Measurements from ENCODE around the gene HDAC4.

HDAC4 gene

GRCh38 chr2:239061824-239062570, 338.8 kb downstream of the HDAC4 start:
- H3K27me3 ChIP-seq (ENCODE audit: control insufficient read depth, insufficient read depth, low read length, poor library complexity, severe bottlenecking): no peaks in the 10 kb centered on the region
- no peak overlapping the region for H3K27ac ChIP-seq (ENCODE audit: insufficient read depth, low read depth, low read length, poor library complexity, severe bottlenecking)
- peaks cover 3% of the 10 kb centered on the region for H3K4me1 ChIP-seq (ENCODE audit: control insufficient read depth, insufficient read depth, low read length)
- peaks cover 5% of the 10 kb centered on the region for H3K36me3 ChIP-seq (ENCODE audit: control insufficient read depth, insufficient read depth, low read length)
- no peak overlapping the region for H3K4me3 ChIP-seq (ENCODE audit: insufficient read depth, low read depth, low read length)
- H3K9me3 ChIP-seq (ENCODE audit: control insufficient read depth, low read length): no peaks in the 10 kb centered on the region
- 94 to 95% methylated on average over 30 of the region's 30 CpGs for WGBS, 2 experiments

- Histone ChIP-seq H3K36me3 (ENCODE audit: control insufficient read depth, insufficient read depth, low read length) (no peaks in the 10 kb centered on the region), H3K4me1 (ENCODE audit: control insufficient read depth, insufficient read depth, low read length) (peaks cover 3% of the 10 kb centered on the region), H3K27ac (ENCODE audit: insufficient read depth, low read depth, low read length, poor library complexity, severe bottlenecking) (no peak overlapping the region), H3K4me3 (ENCODE audit: insufficient read depth, low read depth, low read length) (no peak overlapping the region), H3K27me3 (ENCODE audit: control insufficient read depth, insufficient read depth, low read length, poor library complexity, severe bottlenecking) (no peaks in the 10 kb centered on the region), H3K9me3 (ENCODE audit: control insufficient read depth, low read length) (no peaks in the 10 kb centered on the region)
- WGBS, 2 experiments: 94 to 95% methylated on average over 12 of the region's 12 CpGs
Measured at GRCh38 chr2:239061121-239061666, 339.6 kb downstream of the HDAC4 start.

- H3K36me3 ChIP-seq (ENCODE audit: control insufficient read depth, insufficient read depth, low read length): no peaks in the 10 kb centered on the region
- no peaks in the 10 kb centered on the region for H3K9me3 ChIP-seq (ENCODE audit: control insufficient read depth, low read length)
- no peak overlapping the region for H3K4me3 ChIP-seq (ENCODE audit: insufficient read depth, low read depth, low read length)
- WGBS, 2 experiments: 95 to 96% methylated on average over 21 of the region's 21 CpGs
- H3K4me1 ChIP-seq (ENCODE audit: control insufficient read depth, insufficient read depth, low read length): peaks cover 3% of the 10 kb centered on the region
- H3K27me3 ChIP-seq (ENCODE audit: control insufficient read depth, insufficient read depth, low read length, poor library complexity, severe bottlenecking): no peaks in the 10 kb centered on the region
- no peak overlapping the region for H3K27ac ChIP-seq (ENCODE audit: insufficient read depth, low read depth, low read length, poor library complexity, severe bottlenecking)
Measured at GRCh38 chr2:239060676-239061075, 340.1 kb downstream of the HDAC4 start.

GRCh38 chr2:239059854-239060253, 341.0 kb downstream of the HDAC4 start:
- WGBS, 2 experiments: 95 to 97% methylated on average over 12 of the region's 12 CpGs
- Histone ChIP-seq H3K9me3 (ENCODE audit: control insufficient read depth, low read length) (no peaks in the 10 kb centered on the region), H3K36me3 (ENCODE audit: control insufficient read depth, insufficient read depth, low read length) (peaks cover under 1% of the 10 kb centered on the region), H3K27me3 (ENCODE audit: control insufficient read depth, insufficient read depth, low read length, poor library complexity, severe bottlenecking) (no peaks in the 10 kb centered on the region), H3K4me1 (ENCODE audit: control insufficient read depth, insufficient read depth, low read length) (peaks cover 3% of the 10 kb centered on the region), H3K27ac (ENCODE audit: insufficient read depth, low read depth, low read length, poor library complexity, severe bottlenecking) (no peak overlapping the region), H3K4me3 (ENCODE audit: insufficient read depth, low read depth, low read length) (no peak overlapping the region)

GRCh38 chr2:239058766-239059165, 342.1 kb downstream of the HDAC4 start:
- 95 to 98% methylated on average over 8 of the region's 8 CpGs for WGBS, 2 experiments
- H3K4me1 ChIP-seq (ENCODE audit: control insufficient read depth, insufficient read depth, low read length): no peaks in the 10 kb centered on the region

GRCh38 chr2:239057533-239057932, 343.3 kb downstream of the HDAC4 start:
- Histone ChIP-seq H3K4me3 (ENCODE audit: insufficient read depth, low read depth, low read length) (no peak overlapping the region), H3K9me3 (ENCODE audit: control insufficient read depth, low read length) (no peaks in the 10 kb centered on the region), H3K4me1 (ENCODE audit: control insufficient read depth, insufficient read depth, low read length) (no peaks in the 10 kb centered on the region), H3K36me3 (ENCODE audit: control insufficient read depth, insufficient read depth, low read length) (peaks cover 7% of the 10 kb centered on the region), H3K27me3 (ENCODE audit: control insufficient read depth, insufficient read depth, low read length, poor library complexity, severe bottlenecking) (no peaks in the 10 kb centered on the region), H3K27ac (ENCODE audit: insufficient read depth, low read depth, low read length, poor library complexity, severe bottlenecking) (no peak overlapping the region)
- WGBS, 2 experiments: 94 to 97% methylated on average over 2 of the region's 2 CpGs

More at GRCh38 chr2:239058766-239059165, 342.1 kb downstream of the HDAC4 start:
- Histone ChIP-seq H3K27ac (ENCODE audit: insufficient read depth, low read depth, low read length, poor library complexity, severe bottlenecking) (no peak overlapping the region), H3K36me3 (ENCODE audit: control insufficient read depth, insufficient read depth, low read length) (peaks cover 7% of the 10 kb centered on the region), H3K4me3 (ENCODE audit: insufficient read depth, low read depth, low read length) (no peak overlapping the region), H3K9me3 (ENCODE audit: control insufficient read depth, low read length) (no peaks in the 10 kb centered on the region), H3K27me3 (ENCODE audit: control insufficient read depth, insufficient read depth, low read length, poor library complexity, severe bottlenecking) (no peaks in the 10 kb centered on the region)

- no peaks in the 10 kb centered on the region for H3K27me3 ChIP-seq (ENCODE audit: control insufficient read depth, insufficient read depth, low read length, poor library complexity, severe bottlenecking)
- H3K4me3 ChIP-seq (ENCODE audit: insufficient read depth, low read depth, low read length): no peak overlapping the region
- H3K4me1 ChIP-seq (ENCODE audit: control insufficient read depth, insufficient read depth, low read length): no peaks in the 10 kb centered on the region
- no peak overlapping the region for H3K27ac ChIP-seq (ENCODE audit: insufficient read depth, low read depth, low read length, poor library complexity, severe bottlenecking)
- 96 to 98% methylated on average over 10 of the region's 10 CpGs for WGBS, 2 experiments
- peaks cover 7% of the 10 kb centered on the region for H3K36me3 ChIP-seq (ENCODE audit: control insufficient read depth, insufficient read depth, low read length)
- H3K9me3 ChIP-seq (ENCODE audit: control insufficient read depth, low read length): no peaks in the 10 kb centered on the region
Measured at GRCh38 chr2:239056611-239057010, 344.2 kb downstream of the HDAC4 start.

GRCh38 chr2:239055756-239056493, 344.9 kb downstream of the HDAC4 start:
- peaks cover 7% of the 10 kb centered on the region for H3K36me3 ChIP-seq (ENCODE audit: control insufficient read depth, insufficient read depth, low read length)
- WGBS, 2 experiments: 94 to 95% methylated on average over 20 of the region's 20 CpGs
- H3K27ac ChIP-seq (ENCODE audit: insufficient read depth, low read depth, low read length, poor library complexity, severe bottlenecking): no peak overlapping the region
- no peaks in the 10 kb centered on the region for H3K9me3 ChIP-seq (ENCODE audit: control insufficient read depth, low read length)
- H3K4me3 ChIP-seq (ENCODE audit: insufficient read depth, low read depth, low read length): no peak overlapping the region
- no peaks in the 10 kb centered on the region for H3K27me3 ChIP-seq (ENCODE audit: control insufficient read depth, insufficient read depth, low read length, poor library complexity, severe bottlenecking)
- no peaks in the 10 kb centered on the region for H3K4me1 ChIP-seq (ENCODE audit: control insufficient read depth, insufficient read depth, low read length)

GRCh38 chr2:239054921-239055320, 345.9 kb downstream of the HDAC4 start:
- no peaks in the 10 kb centered on the region for H3K9me3 ChIP-seq (ENCODE audit: control insufficient read depth, low read length)
- no peaks in the 10 kb centered on the region for H3K27me3 ChIP-seq (ENCODE audit: control insufficient read depth, insufficient read depth, low read length, poor library complexity, severe bottlenecking)
- no peak overlapping the region for H3K4me3 ChIP-seq (ENCODE audit: insufficient read depth, low read depth, low read length)
- no peaks in the 10 kb centered on the region for H3K4me1 ChIP-seq (ENCODE audit: control insufficient read depth, insufficient read depth, low read length)
- H3K36me3 ChIP-seq (ENCODE audit: control insufficient read depth, insufficient read depth, low read length): peaks cover 10% of the 10 kb centered on the region
- 93 to 97% methylated on average over 7 to 8 of the region's 8 CpGs for WGBS, 2 experiments
- no peak overlapping the region for H3K27ac ChIP-seq (ENCODE audit: insufficient read depth, low read depth, low read length, poor library complexity, severe bottlenecking)

- Histone ChIP-seq H3K27me3 (ENCODE audit: control insufficient read depth, insufficient read depth, low read length, poor library complexity, severe bottlenecking) (no peaks in the 10 kb centered on the region), H3K4me3 (ENCODE audit: insufficient read depth, low read depth, low read length) (no peak overlapping the region), H3K27ac (ENCODE audit: insufficient read depth, low read depth, low read length, poor library complexity, severe bottlenecking) (no peak overlapping the region), H3K4me1 (ENCODE audit: control insufficient read depth, insufficient read depth, low read length) (no peaks in the 10 kb centered on the region), H3K36me3 (ENCODE audit: control insufficient read depth, insufficient read depth, low read length) (peaks cover 10% of the 10 kb centered on the region), H3K9me3 (ENCODE audit: control insufficient read depth, low read length) (no peaks in the 10 kb centered on the region)
- 93% methylated on average over 15 of the region's 15 CpGs for WGBS, 2 experiments
Measured at GRCh38 chr2:239053801-239054503, 346.9 kb downstream of the HDAC4 start.
